ENCODE data around the gene DLG2. TPM values are rescaled to one million over a fixed set of nuclear protein-coding genes. Genes with fewer than 3 reads are reported as not detected.
A peak's percentile ranks its signal among the peaks of the same experiment; 100 is the strongest.

The DLG2 gene
- total RNA-seq, 3 donors from 2014 or later (not counting 1 experiment from before 2014, with no cell fraction given) = 1.7 to 2.9 (median 2.2) TPM

DNA sequence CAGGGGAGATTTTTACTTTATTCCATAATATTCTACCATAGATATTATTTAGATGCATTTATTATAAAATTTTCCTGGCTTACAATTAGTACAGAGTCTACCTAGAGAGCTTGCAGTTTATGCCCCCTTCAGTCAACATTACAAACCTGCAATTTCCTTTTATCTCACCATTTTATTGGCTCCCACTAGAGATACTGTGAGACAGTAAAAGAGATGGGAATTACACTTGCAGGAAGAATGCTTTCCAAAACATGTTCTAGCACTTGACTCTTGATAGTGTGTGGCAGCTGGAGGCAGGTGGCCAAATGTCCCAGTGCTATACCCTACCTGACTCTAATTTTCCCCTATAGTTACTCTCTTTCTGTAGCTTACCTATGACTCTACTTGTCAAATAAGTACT is 863.2 kb downstream of the DLG2 start:
- ATAC-seq = no peak
- no peaks in the 10 kb centered on the region for H3K36me3 ChIP-seq (ENCODE audit: control insufficient read depth, insufficient read depth, low read length)
- no peak for DNase-seq
- no peaks in the 10 kb centered on the region for H3K36me3 Mint-ChIP-seq
- H3K27ac Mint-ChIP-seq = no peak overlapping the region
- no peak overlapping the region for H3K27ac ChIP-seq (ENCODE audit: low read length)
- no peaks in the 10 kb centered on the region for H3K27me3 ChIP-seq (ENCODE audit: control insufficient read depth, insufficient read depth, low read length)
- intact Hi-C loops (cut with micrococcal nuclease) = no loop called here
- peaks cover 3 to 11% of the 10 kb centered on the region in 2 donors for H3K9me3 Mint-ChIP-seq
- no peak overlapping the region for H3K4me3 ChIP-seq (ENCODE audit: low read length)
- no peaks in the 10 kb centered on the region for H3K4me1 Mint-ChIP-seq
- no peaks in the 10 kb centered on the region for H3K9me3 ChIP-seq (ENCODE audit: control insufficient read depth, insufficient read depth, low read length)
- no peak overlapping the region for H3K4me3 Mint-ChIP-seq
- H3K4me1 ChIP-seq (ENCODE audit: control insufficient read depth, insufficient read depth, low read length) = no peaks in the 10 kb centered on the region
- TF ChIP-seq, protein P1, sequence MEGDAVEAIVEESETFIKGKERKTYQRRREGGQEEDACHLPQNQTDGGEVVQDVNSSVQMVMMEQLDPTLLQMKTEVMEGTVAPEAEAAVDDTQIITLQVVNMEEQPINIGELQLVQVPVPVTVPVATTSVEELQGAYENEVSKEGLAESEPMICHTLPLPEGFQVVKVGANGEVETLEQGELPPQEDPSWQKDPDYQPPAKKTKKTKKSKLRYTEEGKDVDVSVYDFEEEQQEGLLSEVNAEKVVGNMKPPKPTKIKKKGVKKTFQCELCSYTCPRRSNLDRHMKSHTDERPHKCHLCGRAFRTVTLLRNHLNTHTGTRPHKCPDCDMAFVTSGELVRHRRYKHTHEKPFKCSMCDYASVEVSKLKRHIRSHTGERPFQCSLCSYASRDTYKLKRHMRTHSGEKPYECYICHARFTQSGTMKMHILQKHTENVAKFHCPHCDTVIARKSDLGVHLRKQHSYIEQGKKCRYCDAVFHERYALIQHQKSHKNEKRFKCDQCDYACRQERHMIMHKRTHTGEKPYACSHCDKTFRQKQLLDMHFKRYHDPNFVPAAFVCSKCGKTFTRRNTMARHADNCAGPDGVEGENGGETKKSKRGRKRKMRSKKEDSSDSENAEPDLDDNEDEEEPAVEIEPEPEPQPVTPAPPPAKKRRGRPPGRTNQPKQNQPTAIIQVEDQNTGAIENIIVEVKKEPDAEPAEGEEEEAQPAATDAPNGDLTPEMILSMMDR (IDR thresholded peaks at IDR 0.05) = no peak
- no peaks in the 10 kb centered on the region for H3K27me3 Mint-ChIP-seq (ENCODE audit: low read depth in 2 of 2)

DNA sequence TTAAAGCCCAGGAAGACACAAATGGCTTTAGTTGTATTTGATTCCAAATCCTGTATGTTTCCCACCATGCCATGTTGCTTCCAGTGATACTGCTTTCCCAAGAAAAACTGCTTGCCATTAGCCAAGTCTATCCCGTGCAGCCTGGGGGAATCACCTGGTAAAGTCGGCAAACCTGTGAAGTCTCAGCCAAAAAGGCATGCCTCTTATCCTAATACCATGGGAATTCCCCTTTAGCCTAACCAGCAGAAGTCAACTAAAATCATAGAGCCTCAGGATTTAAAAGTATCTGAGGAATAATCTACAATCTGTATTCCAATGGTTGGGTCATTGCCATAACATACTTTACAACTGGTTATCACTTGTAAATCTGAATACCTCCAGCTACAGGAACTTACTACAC is 869.4 kb downstream of the DLG2 start:
- intact Hi-C loops (cut with micrococcal nuclease) = no loop called here

DNA sequence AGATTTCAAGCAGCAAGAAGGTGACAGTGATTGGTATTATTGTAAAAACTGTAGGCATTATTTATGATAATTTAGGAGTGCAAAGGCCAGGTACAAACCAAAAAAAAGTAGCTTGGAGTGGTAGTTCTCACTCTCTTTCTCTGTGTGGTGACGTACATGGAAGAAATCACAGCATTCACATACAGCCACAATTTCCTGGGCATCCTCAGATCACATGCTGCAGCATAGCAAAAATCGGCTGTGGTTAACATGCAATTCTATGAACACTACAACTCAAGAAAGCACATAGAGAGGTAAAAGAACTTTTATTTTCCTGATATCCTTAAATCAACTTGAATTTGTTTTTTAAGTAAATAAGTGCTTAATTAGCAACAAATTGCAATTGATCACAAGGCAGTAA is 875.8 kb downstream of the DLG2 start:
- Histone ChIP-seq H3K4me1 (ENCODE audit: control insufficient read depth, insufficient read depth, low read length) (no peaks in the 10 kb centered on the region), H3K27me3 (ENCODE audit: control insufficient read depth, insufficient read depth, low read length) (no peaks in the 10 kb centered on the region), H3K36me3 (ENCODE audit: control insufficient read depth, insufficient read depth, low read length) (no peaks in the 10 kb centered on the region), H3K9me3 (ENCODE audit: control insufficient read depth, insufficient read depth, low read length) (no peaks in the 10 kb centered on the region), H3K4me3 (ENCODE audit: low read length) (no peak overlapping the region), H3K27ac (ENCODE audit: low read length) (no peak overlapping the region)
- peaks cover 10% of the 10 kb centered on the region for H3K36me3 Mint-ChIP-seq
- DNase-seq = peak in 1 of 2 donors; percentile 3
- intact Hi-C loops (cut with micrococcal nuclease) = no loop called here
- WGBS (ENCODE audit: insufficient coverage) = 13% methylated on average over 1 of the region's 2 CpGs
- no peak overlapping the region for H3K27ac Mint-ChIP-seq
- no peaks in the 10 kb centered on the region for H3K27me3 Mint-ChIP-seq (ENCODE audit: low read depth in 2 of 2)
- no peak overlapping the region for H3K4me3 Mint-ChIP-seq
- no peak for ATAC-seq
- peaks cover 9 to 10% of the 10 kb centered on the region in 2 donors for H3K9me3 Mint-ChIP-seq
- TF ChIP-seq, protein P1 (IDR thresholded peaks at IDR 0.05) = no peak
- H3K4me1 Mint-ChIP-seq = no peaks in the 10 kb centered on the region

More for the DNA sequence above, 869.4 kb downstream of the DLG2 start:
- 71% methylated on average over 2 of the region's 2 CpGs for WGBS (ENCODE audit: insufficient coverage)
- H3K9me3 ChIP-seq (ENCODE audit: control insufficient read depth, insufficient read depth, low read length) = no peaks in the 10 kb centered on the region
- H3K36me3 ChIP-seq (ENCODE audit: control insufficient read depth, insufficient read depth, low read length) = no peaks in the 10 kb centered on the region
- ATAC-seq (no peak), DNase-seq (no peak)
- H3K27me3 ChIP-seq (ENCODE audit: control insufficient read depth, insufficient read depth, low read length) = no peaks in the 10 kb centered on the region
- H3K27ac ChIP-seq (ENCODE audit: low read length) = no peak overlapping the region
- Mint-ChIP-seq H3K27me3 (ENCODE audit: low read depth in 2 of 2) (no peaks in the 10 kb centered on the region), H3K4me3 (no peak overlapping the region), H3K27ac (no peak overlapping the region), H3K36me3 (peaks cover 9% of the 10 kb centered on the region), H3K4me1 (no peaks in the 10 kb centered on the region), H3K9me3 (peaks cover 12 to 14% of the 10 kb centered on the region in 2 donors)
- H3K4me1 ChIP-seq (ENCODE audit: control insufficient read depth, insufficient read depth, low read length) = no peaks in the 10 kb centered on the region
- TF ChIP-seq, protein P1 (IDR thresholded peaks at IDR 0.05) = no peak
- H3K4me3 ChIP-seq (ENCODE audit: low read length) = no peak overlapping the region

DNA sequence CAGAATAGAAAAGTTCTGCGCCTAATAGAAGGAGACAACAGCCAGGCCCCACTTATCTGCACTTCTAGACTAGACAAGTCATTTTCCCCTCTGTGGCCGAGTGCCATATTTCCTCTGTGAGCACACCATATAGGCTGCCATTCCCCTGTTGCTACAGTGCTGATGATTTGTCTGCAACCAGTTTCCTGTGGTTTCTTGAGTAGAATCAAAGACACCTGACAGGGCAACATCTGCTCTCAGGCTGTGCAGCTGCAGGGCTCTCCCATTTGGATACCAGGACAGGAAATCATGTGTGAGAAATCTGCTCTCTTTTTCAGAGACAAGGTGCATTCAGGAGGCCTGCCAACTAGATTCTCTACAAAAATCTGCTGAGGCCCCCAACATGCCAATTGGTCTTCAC is 879.3 kb downstream of the DLG2 start:
- H3K4me1 Mint-ChIP-seq = no peaks in the 10 kb centered on the region
- H3K9me3 Mint-ChIP-seq = peaks cover 3 to 4% of the 10 kb centered on the region in 2 donors
- no peaks in the 10 kb centered on the region for H3K36me3 ChIP-seq (ENCODE audit: control insufficient read depth, insufficient read depth, low read length)
- H3K9me3 ChIP-seq (ENCODE audit: control insufficient read depth, insufficient read depth, low read length) = no peaks in the 10 kb centered on the region
- 11% methylated on average over 2 of the region's 2 CpGs for WGBS (ENCODE audit: insufficient coverage)
- no peaks in the 10 kb centered on the region for H3K27me3 ChIP-seq (ENCODE audit: control insufficient read depth, insufficient read depth, low read length)
- no peak overlapping the region for H3K27ac ChIP-seq (ENCODE audit: low read length)
- ATAC-seq (no peak), DNase-seq (peak in 1 of 2 donors; percentile 4)
- peaks cover 3% of the 10 kb centered on the region for H3K36me3 Mint-ChIP-seq
- H3K4me1 ChIP-seq (ENCODE audit: control insufficient read depth, insufficient read depth, low read length) = no peaks in the 10 kb centered on the region
- no peak overlapping the region for H3K4me3 ChIP-seq (ENCODE audit: low read length)
- TF ChIP-seq, protein P1 (IDR thresholded peaks at IDR 0.05) = no peak
- intact Hi-C loops (cut with micrococcal nuclease) = no loop called here
- no peak overlapping the region for H3K27ac Mint-ChIP-seq
- H3K27me3 Mint-ChIP-seq (ENCODE audit: low read depth in 2 of 2) = no peaks in the 10 kb centered on the region
- H3K4me3 Mint-ChIP-seq = no peak overlapping the region
